GM20431 (cell line): ENCODE measurements around the gene HERC5.
"Not testable (repeated sequence)": the region's sequence is repeated elsewhere in the genome, so short reads cannot be mapped to it uniquely, and the experiment has no call there.

Experiments used
- in situ Hi-C: fragments of 300-500 bp; cut with MseI, MboI; formaldehyde crosslinking; loops from one replicate; pipeline ENCODE4 v1.15.0; 2020; ENCODE audit warnings: low sequenced_read_pairs; ENCODE audit not compliant: unreplicated experiment

HERC5 gene

GRCh38 chr4:88456670-88457306 is at the start of gene HERC5:
HERC5 (plus strand) TSS chr4:88457119; CDS start chr4:88457270, 151 bp downstream.
- in situ Hi-C loops = no loop called here

- in situ Hi-C loops = no loop called here
Observed at GRCh38 chr4:88409206-88409605, 47.7 kb upstream of the HERC5 start.

- in situ Hi-C loops = no loop called here
Observed at GRCh38 chr4:88409789-88410188, 47.1 kb upstream of the HERC5 start.

GRCh38 chr4:88411491-88412096 is 45.3 kb upstream of the HERC5 start:
- in situ Hi-C loops = no loop called here

GRCh38 chr4:88413801-88414200 is 43.1 kb upstream of the HERC5 start:
- in situ Hi-C loops = no loop called here

- in situ Hi-C loops = no loop called here
Observed at GRCh38 chr4:88414755-88415154, 42.2 kb upstream of the HERC5 start.

GRCh38 chr4:88415982-88416381 is 40.9 kb upstream of the HERC5 start:
- in situ Hi-C loops = no loop called here

- in situ Hi-C loops = no loop called here
Observed at GRCh38 chr4:88418411-88418810, 38.5 kb upstream of the HERC5 start.

GRCh38 chr4:88419874-88420273 is 37.0 kb upstream of the HERC5 start:
- in situ Hi-C loops = no loop called here

GRCh38 chr4:88420844-88421243 is 36.1 kb upstream of the HERC5 start:
- in situ Hi-C loops = no loop called here

GRCh38 chr4:88422403-88422802 is 34.5 kb upstream of the HERC5 start:
- in situ Hi-C loops = no loop called here

- in situ Hi-C loops = no loop called here
Observed at GRCh38 chr4:88429401-88429800, 27.5 kb upstream of the HERC5 start.

GRCh38 chr4:88435987-88436693 is 20.8 kb upstream of the HERC5 start:
- in situ Hi-C loops = no loop called here

GRCh38 chr4:88437873-88438272 is 19.0 kb upstream of the HERC5 start:
- in situ Hi-C loops = not testable (repeated sequence)

GRCh38 chr4:88439161-88439760 is 17.7 kb upstream of the HERC5 start:
- in situ Hi-C loops = no loop called here

- in situ Hi-C loops = no loop called here
Observed at GRCh38 chr4:88440146-88440545, 16.8 kb upstream of the HERC5 start.

GRCh38 chr4:88441696-88442095 is 15.2 kb upstream of the HERC5 start:
- in situ Hi-C loops = no loop called here

GRCh38 chr4:88442689-88443191 is 14.2 kb upstream of the HERC5 start:
- in situ Hi-C loops = no loop called here

- in situ Hi-C loops = no loop called here
Observed at GRCh38 chr4:88443486-88443885, 13.4 kb upstream of the HERC5 start.

GRCh38 chr4:88445252-88445651 is 11.7 kb upstream of the HERC5 start:
- in situ Hi-C loops = no loop called here

- in situ Hi-C loops = no loop called here
Observed at GRCh38 chr4:88446124-88446523, 10.8 kb upstream of the HERC5 start.
